T-helper 9 cell (primary cell): Measurements from ENCODE around the gene MAGI2.

ENCODE experiments used
- DNase-seq: peaks from one replicate; pipeline ENCODE4 v3.0.0-alpha.2; 2020

The MAGI2 gene

DNA sequence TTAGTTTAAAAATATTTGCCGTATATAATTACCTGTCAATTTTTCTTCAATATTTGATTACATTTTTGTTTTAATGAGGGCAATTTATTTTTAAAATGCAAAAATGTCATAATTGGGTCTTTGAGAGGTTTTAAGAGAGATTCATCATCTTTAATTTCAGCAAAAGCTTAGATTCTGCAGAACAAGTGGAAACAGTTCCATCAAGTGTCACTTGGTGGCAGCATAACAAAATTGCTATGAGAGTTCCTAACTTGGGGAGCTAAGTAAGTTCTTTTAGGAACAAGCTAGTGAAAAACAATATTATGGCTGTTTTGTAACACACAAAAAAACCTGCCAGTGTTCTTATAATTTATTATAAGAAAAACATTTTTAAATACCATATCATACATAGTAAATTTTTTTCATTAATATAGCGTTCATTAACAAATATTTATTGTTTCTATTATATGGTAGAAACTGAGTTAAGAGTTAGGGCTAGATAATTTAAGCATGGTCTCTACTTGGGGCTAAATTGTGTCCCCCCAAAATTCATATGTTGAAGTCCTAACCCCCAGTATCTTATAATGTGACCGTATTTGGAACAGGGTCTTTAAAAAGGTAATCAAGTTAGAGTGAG is 155.2 kb downstream of the MAGI2 start:
- DNase-seq = no peak

DNA sequence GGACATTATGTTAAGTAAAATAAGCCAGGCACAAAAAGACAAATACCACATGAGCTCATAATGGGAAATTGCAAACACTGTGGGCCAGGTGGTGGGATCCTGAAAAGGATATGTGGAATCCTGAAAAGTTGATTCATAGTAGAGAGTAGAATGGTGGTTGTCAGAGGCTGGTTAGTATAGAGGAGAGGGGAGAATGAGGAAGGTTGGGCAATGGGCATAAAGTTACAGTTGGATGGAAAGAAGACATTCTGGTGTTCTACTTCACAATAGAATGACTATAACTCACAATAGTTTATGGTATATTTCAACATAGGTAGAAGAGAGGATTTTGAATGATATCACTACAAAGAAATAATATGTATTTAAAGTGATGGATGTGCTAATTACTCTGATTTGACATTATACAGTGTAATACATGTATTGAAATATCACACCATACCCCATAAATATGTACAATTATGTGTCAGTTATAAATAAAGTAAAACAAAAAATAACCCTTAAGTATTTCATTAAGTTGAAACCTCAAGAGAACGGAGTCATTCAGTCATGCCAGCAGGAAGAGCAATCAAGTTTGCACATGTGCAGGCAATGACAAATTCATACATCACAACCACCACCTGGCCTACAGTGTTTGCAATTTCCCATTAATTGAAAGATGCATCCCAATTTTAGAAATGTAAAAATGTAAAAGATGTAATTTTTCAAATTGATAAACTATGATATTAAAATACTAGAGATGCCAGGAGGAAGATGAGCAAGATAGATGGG is 156.7 kb downstream of the MAGI2 start:
- DNase-seq = no peak

DNA sequence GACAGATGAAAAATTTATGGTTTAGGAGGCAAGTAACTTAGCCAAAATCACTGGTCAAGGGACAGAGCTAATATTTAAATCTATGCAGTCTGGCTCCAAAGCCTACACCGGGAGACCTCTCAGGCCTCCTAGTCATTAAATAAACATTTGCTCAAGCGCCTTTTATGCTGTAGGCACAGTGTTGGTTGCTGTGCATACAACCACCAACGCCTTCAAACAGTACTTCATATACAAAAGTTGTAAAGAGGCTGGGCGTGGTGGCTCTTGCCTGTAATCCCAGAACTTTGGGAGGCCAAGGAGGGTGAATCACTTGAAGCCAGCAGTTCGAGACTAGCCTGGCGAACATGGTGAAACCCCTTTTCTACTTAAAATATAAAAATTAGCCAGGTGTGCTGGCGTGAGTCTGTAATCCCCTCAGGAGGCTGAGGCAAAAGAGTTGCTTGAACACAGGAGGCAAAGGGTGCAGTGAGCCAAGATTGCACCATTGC is 159.8 kb downstream of the MAGI2 start:
- DNase-seq = no peak

DNA sequence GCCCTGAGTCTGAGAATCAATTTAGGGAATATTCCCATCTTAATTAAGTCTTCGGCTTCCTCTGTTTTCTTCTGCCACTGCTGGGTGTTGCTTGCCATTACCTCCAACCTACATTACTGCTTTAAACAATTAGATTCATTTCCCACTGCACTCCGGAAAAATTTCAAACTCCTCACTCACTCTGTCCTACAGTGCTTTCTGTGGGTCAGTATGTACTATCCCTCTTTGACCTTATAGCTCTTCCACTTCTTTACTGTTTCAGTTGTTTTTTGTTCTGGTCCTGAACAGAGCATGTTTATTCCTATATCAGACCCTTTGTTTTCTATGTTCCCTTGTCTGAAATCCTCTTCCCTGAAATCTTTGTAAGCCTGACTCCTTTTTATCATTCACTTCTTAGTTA is 160.6 kb downstream of the MAGI2 start:
- DNase-seq = no peak

DNA sequence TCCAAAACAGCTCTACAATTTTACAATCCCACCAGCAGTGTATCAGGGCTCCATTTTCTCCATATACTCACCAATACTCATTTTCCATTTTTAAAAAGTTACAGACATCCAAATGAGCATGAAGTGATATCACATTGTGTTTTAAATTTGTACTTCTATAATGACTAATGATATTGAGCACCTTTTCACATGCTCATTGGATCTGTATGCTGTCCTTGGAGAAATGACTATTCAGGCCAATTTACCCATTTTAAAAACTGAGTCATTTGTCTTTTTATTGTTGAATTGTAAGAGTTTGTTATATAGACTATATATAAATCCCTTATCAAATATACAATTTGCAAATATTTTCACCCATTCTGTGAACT is 162.0 kb downstream of the MAGI2 start:
- no peak for DNase-seq

DNA sequence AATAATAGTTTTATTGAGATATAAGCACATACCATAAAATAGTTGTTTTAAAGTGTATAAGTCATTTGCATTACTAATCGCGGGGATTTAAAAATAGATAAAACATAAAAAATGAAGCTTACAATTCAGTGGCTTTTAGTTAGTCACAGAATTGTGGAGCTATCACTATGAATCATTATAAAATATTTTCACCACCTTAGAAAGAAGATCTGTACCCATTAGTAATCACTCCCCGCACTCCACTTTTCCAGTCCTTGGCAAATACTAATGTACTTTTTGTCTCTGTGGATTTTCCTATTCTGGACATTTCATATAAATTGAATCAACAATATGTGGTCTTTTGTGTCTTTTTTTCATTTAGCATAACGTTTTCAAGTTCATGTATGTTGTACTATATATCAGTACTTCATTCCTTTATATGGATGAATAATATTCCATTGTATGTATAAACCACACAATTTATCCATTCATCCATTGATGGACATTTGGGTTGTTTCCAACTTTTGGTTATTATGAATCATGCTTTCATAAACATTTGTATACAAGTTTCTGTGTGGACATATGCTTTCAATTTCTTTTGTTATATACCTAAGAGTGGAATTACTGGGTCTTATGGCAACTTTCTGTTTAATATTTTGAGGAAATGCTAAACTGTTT is 162.5 kb downstream of the MAGI2 start:
- no peak for DNase-seq

DNA sequence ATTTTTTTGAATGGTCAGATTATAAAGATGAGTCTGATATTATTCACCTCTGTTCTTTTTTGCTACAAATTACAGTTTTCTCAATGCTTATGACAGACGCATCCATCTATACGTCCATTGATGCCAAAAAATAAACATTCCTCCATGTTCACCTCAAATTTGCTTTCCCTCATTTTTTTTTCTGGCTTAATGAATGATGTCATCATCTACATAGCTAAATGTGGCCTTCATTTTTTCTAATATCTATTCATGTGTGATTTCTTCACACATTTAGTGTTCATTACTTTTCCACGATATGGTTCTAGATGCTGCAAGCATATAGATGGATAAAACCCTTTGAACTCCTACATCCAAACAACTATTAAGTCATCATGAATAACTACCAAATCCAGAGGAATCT is 163.1 kb downstream of the MAGI2 start:
- no peak for DNase-seq

DNA sequence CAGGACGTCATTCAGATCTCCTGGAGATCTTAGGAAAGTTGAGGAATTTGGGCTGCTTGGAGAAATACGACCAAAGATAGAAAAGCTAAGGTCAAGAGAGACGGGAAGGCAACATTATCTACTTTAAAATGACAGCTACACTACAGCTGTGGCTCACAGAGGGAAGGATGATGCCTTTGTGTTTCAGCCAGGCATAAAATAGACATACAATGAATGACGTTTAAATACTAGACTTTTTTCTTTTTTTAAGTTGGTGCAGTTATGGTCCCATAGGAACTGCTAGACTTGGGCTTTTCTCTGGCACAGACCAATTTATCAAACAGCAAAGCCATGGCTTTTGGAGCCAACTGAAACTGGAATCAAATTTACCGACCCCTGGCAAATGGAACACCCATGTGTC is 164.8 kb downstream of the MAGI2 start:
- DNase-seq = no peak

DNA sequence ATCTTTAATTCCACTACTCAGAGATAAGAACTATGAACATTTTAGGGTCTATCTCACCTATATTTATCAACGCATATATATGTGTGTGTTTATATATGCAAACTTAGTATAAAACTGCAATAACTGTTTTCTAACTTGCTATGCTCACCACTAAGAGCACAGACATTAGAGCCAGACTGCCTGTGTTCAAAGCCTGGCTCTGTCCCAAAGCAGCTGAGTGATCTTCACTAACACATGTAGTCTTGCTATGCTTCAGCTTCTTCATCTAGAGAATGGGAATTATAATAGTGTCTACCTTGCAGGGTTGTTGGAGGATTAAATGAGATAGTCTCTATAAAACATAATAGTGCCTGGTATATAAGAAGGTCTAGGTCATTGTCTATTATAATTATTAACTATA is 165.5 kb downstream of the MAGI2 start:
- DNase-seq = no peak

DNA sequence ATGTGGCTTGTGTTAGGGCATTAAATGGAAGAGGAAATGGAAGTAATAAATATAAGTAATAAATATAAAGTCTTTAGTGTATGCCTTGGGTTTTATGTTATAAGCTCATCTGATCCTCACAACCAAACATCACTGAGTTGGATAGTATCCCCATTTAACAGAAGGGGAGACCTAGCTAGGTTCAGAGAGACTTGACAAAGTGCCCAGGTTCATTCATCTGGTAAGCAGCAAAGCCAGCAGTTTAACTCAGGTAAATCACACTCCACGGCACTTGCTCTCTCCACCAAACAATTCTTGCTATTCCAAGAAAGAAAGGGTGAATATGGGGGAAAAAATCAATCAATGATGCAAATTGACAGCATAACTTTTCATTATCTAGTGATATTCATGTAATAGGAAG is 167.3 kb downstream of the MAGI2 start:
- DNase-seq = no peak

DNA sequence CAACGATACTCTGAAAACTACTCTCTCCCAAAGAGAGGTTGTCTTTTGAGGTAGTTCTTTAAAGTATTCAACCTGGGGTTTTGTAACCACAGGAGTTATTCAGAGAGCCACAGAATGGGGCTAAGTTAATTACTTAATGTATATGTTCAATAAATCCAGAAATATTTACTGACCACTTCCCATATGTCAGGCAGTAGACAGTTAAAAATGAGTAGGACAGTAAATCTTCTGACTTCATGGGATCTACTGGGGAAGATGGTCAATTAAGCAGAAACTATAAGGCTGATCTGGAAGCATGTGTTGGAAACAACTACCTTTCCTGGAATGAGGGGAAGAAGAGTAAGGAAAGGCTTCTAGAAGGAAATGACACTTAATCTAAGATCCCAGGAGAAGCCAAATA is 167.7 kb downstream of the MAGI2 start:
- no peak for DNase-seq

DNA sequence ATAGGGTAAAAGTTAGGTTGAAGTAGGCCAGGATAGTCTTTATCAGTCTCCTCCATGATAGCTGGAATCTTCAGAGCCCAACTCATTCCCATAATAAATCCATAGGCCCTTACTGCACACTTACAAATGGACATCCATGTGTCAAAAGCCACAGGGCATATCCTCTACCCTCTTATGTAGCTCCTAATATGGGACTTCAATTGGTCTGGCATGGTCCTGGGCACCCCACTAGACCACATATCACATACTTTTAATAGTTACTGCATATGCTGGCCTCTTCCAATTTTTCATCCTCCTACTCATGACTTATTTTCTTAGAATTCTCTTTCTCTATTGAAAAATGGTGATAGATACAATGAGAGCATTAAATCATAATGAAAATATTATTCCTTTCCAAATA is 169.3 kb downstream of the MAGI2 start:
- no peak for DNase-seq

DNA sequence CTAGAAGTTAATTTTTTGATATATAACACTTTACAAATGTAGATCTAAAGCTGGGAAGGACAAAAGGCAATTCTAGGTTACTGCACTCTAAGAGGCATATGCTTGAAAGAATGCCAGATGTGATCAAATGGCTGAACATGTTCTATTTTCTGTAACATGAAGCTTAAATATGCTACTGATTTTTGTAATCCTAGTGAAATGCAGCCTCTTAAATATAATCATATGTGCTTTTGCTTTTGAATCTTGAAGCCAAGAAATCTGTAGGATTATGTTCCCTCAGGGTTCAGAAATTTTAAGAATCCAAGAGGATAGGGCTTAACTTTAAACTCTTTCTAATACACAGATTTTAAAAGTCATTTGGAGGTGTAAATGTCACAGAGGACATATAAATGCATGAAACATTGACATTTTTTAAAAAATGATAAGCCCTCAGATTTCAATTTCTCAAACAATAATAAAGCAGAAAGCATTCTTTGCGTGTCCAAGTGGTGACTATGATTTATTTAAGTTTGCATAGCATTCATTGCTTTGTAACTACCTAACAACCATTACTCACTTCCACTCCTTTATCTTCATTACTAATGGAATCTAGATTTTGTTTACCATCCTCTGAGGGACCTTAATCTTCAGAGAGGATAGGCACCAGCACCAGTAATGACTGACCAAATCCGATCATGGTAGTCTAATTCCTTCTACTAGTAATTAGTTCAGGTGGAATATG is 170.4 kb downstream of the MAGI2 start:
- no peak for DNase-seq

DNA sequence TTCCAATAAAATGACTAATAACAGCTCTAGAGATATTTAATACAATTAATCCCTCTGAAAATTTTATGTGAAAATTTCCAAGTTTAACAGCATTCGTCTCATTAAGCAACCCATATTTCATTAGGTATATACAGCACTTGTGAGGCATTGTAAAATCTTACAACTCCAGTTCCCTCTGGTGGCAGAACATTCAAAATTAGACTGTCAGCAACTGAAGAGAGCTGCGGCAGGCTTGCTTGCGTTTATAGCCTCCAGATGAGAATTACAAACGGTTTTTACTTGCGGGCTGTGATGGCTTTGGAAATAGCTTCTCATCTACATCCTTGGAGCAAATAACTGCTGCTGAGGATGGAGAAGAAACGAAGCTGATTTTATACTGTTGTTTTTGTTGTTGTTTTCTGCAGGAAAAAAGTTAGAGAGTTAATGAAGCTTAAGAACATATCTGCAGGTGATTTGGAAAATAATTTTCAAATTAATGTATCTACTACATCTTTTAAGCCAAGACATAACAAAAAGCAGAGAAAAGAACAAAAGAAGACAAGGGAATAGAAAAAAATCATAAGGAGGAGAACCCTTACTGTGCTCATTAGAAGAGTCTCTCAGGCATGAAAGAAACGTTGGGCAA is 171.3 kb downstream of the MAGI2 start:
- DNase-seq = no peak

DNA sequence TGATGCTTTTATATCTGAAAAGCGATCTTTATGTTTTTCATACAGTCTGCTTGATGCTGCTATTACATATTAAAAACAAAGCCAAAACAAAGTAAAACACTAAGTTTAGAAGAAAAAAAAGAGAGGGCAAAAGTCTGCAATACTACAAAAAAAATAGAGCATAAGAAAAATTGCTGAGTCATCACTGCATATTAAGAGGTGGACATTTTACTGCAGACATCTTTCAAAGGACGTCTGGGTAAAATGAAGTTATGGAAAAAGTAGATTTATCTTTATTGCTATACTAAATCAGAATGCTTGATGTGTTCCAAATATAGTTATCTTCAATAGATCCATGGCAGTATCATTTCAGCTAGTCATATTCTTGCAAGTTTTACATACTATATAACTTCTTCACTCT is 172.0 kb downstream of the MAGI2 start:
- no peak for DNase-seq

DNA sequence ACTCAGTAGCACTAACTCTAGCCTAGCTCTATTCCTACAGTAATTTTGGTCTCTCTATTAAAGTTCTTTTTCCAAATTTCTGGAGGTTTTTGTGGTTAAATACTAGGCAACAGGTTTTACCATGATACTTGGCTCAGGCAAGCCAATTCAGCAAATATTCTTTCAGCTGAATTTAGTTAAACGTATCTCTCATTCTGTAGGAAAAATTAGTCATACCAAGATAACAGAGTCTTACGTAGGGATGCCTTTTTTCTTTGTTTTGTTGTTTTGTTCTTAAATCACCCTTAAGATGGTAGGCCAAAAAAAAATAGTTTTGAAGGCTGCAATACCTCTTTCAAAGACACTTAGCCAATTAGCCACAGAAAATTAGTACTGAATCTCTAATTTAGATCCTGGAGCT is 180.5 kb downstream of the MAGI2 start:
- no peak for DNase-seq

DNA sequence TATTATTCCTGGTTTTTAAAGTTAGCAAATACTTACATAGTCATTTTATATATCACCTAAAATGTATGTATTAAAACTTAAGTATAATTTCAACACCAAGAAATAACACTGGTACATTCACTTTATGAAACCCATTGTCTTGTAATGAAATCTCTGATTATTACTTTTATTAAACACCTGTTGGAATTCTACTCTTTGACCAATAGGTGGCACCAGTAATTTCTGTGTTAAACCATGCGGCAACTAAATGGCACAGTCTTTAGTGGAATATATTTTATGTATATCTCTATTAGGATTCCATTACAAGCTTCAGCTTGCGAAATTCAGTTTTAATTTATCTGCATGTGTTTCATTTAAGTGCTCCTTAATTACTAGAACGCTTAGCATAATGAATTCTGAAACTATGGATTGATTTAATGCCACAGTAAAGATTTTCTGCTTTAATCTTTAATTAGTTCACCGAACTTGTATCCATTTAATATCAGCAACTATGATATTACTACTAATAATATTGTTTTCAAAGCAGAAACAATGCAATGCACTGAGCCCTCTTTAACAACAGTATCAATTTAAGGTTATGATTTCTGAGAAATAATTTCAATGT is 181.3 kb downstream of the MAGI2 start:
- DNase-seq = no peak

DNA sequence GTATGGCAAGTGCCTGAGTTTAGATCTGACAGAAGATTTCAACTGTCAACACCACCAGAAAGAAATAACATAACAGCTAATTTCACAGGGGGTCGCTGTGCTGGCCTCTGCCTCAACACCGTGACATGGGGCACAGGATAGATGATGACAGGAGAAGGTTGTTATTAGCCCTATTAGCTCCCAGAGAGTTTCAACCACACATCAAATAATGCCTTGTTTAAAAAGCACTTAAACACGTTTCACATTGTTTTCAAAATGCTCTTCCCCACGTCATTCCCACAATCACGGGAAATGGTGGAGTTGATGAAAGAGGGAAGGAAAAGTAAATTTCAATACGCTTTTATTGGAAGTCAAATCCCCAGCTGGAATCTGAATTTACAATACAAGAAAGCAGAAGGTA is 184.7 kb downstream of the MAGI2 start:
- DNase-seq = no peak

DNA sequence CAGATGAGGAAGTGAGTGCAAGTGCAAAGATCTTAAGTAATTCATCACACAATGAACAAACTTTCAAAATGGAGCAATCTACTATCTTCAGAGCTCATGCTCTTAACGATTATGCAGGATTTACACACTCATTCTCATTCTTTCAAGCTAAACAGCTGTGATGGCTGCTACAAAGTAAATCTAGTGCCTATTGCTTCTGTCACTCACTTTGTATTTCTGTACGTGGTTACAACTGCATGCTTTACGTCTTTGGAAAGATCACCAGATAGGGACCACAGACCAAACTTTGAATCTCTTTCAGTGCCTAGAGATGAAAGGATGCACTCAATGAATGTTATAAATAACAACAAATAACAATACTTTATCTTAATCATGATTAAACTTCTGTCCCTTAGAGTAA is 194.6 kb downstream of the MAGI2 start:
- DNase-seq = no peak

DNA sequence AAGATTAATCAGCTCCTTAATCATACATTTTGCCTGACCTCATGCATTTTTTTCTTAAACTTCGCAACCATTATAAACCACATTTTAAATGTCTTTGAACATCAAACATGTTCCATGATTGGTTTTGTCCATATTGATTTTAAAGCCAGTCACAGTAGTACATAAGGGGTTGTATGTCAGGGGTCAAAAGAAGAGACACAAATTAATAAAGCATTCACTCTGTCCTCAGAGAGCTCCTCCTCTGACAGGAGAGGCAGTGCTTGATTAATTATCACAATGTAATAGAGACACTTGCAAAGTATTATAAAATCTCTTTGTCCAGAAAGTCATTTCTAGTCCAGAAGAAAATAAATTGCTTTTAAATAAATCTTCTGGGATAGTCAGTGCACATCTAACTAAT is 195.5 kb downstream of the MAGI2 start:
- no peak for DNase-seq

DNA sequence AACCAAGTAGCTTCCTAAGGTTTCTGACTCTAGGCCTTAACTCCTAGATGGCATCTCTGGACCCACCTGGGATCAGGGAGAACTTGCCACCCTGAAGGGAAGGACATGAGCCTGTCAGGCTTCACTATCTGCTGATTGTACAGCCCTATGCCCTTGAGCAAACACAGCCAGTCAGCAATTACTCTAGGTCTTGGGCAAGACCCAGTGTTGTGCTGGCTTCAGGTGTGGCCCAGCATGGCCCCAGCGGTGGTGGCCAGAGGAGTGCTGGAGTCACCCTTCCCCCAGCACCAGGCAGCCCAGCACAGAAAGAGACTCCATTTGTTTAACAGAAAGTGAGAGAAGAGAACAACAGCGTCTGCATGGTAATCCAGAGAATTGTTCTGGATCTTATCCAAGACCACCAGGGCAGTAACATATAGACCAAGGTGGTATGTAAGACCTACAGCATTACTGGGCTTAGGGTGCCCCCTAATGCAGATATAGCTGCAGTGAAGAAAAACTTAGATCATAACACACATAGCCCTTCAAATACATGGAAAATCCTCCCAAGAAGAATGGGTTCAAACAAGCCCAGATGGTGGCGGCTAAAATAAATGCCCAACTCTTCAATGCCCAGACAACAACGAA is 207.7 kb downstream of the MAGI2 start:
- no peak for DNase-seq

DNA sequence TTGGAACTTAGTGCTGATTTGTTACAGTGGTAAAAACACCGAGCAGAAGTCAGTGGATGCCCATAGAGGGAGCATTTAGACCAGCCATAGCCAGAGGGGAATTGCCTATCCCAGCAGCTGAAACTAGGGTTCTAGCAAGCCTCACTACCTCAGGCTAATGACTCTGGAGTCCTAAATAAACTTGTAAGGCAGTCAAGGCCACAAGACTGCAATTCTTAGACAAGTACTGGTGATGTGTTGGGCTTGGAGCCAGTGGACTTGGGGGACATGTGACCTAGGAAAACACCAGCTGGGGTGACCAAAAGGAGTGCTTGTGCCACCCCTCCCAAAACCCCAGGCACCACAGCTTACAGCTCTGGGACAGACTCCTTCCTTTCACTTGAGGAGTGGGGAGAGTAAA is 209.0 kb downstream of the MAGI2 start:
- DNase-seq = no peak
